HG02623 (cell line): ENCODE data around the gene EVI2A.

ENCODE experiments used
- ATAC-seq: cut with Tn5 transposase; IDR thresholded peaks from one replicate; pipeline ENCODE4 v1.9.1; 2021; ENCODE audit warnings: moderate library complexity; ENCODE audit not compliant: unreplicated experiment

The EVI2A gene

GRCh38 chr17:31279401-31279800, 42.0 kb downstream of the EVI2A start:
- ATAC-seq: no peak

- ATAC-seq: no peak
Observed at GRCh38 chr17:31275116-31275515, 46.3 kb downstream of the EVI2A start.

GRCh38 chr17:31274252-31274651, 47.2 kb downstream of the EVI2A start:
- no peak for ATAC-seq

- ATAC-seq: no peak
Observed at GRCh38 chr17:31273516-31273915, 47.9 kb downstream of the EVI2A start.

- no peak for ATAC-seq
Observed at GRCh38 chr17:31272803-31273202, 48.6 kb downstream of the EVI2A start.

- no peak for ATAC-seq
Observed at GRCh38 chr17:31272236-31272635, 49.2 kb downstream of the EVI2A start.

GRCh38 chr17:31269578-31269983, 51.8 kb downstream of the EVI2A start:
- ATAC-seq: no peak

- ATAC-seq: no peak
Observed at GRCh38 chr17:31269036-31269577, 52.3 kb downstream of the EVI2A start.
